PC-3 (cell line): ENCODE data around the gene ANKDD1B. TPM values are rescaled to one million over a fixed set of nuclear protein-coding genes. Genes with fewer than 3 reads are reported as not detected.
"Not testable (repeated sequence)": the region's sequence is repeated elsewhere in the genome, so short reads cannot be mapped to it uniquely, and the experiment has no call there.

Experiments used
- ATAC-seq: fragments of 200-7000 bp; cut with Tn5 transposase; 2 replicates; pipeline ENCODE4 v1.9.1; 2020; ENCODE audit warnings: mild to moderate bottlenecking, moderate library complexity
- BruUV-seq: library from RNA; stranded (reverse); fragments of 400-500 nt; replicated peaks from 2 replicates; lab custom pipeline; 2021; lab: Mats Ljungman, UMichigan
- CTCF ChIA-PET: fragments of 300-600 bp; sonication (Branson Sonifier 250); formaldehyde crosslinking; loops from one replicate; lab custom pipeline; 2022; ENCODE audit warnings: antibody characterized with exemption; lab: Charles Lee
- POLR2A ChIA-PET: fragments of 300-600 bp; sonication (Branson Sonifier 250); formaldehyde crosslinking; loops from one replicate; lab custom pipeline; 2022; ENCODE audit warnings: antibody characterized with exemption; ENCODE audit not compliant: unreplicated experiment; lab: Charles Lee
- DNase-seq: peaks from one replicate; pipeline ENCODE4 v3.0.0-alpha.2; 2015
- H2AFZ ChIP-seq: fragments of 300-600 bp; sonication (generic); 2 replicates; pipeline ENCODE4 v1.6.0; 2016; ENCODE audit warnings: antibody characterized with exemption, low read length
- H3F3A ChIP-seq: fragments of 300-600 bp; sonication (generic); one replicate; pipeline ENCODE4 v1.6.0; 2017; ENCODE audit warnings: antibody characterized with exemption, low read length, control low read depth, mild to moderate bottlenecking; ENCODE audit not compliant: unreplicated experiment
- H3K27ac ChIP-seq: fragments of 300-600 bp; sonication (generic); 2 replicates; pipeline ENCODE4 v1.5.1; 2016; ENCODE audit warnings: mild to moderate bottlenecking, low read length
- H3K27me3 ChIP-seq: fragments of 300-600 bp; sonication (generic); 2 replicates; pipeline ENCODE4 v1.6.1; 2016; ENCODE audit warnings: low read length, mixed read lengths
- H3K36me3 ChIP-seq: fragments of 300-600 bp; sonication (generic); 2 replicates; pipeline ENCODE4 v1.6.1; 2016; ENCODE audit warnings: low read depth, mixed run types, low read length, mixed read lengths
- H3K4me1 ChIP-seq: fragments of 300-600 bp; sonication (generic); 2 replicates; pipeline ENCODE4 v1.5.1; 2016; ENCODE audit warnings: low read length; ENCODE audit not compliant: insufficient read depth
- H3K4me2 ChIP-seq: fragments of 300-600 bp; sonication (generic); 2 replicates; pipeline ENCODE4 v1.6.0; 2016; ENCODE audit warnings: low read length
- H3K4me3 ChIP-seq: fragments of 300-600 bp; sonication (generic); 2 replicates; pipeline ENCODE4 v1.5.1; 2016; ENCODE audit warnings: mild to moderate bottlenecking, low read length, mixed read lengths
- H3K79me2 ChIP-seq: fragments of 300-600 bp; sonication (generic); 2 replicates; pipeline ENCODE4 v1.6.1; 2017; ENCODE audit warnings: low read length, mixed read lengths
- H3K9ac ChIP-seq: fragments of 300-600 bp; sonication (generic); 2 replicates; pipeline ENCODE4 v1.6.0; 2016; ENCODE audit warnings: mild to moderate bottlenecking, low read length
- H3K9me2 ChIP-seq: fragments of 300-600 bp; sonication (generic); replicated peaks from 2 replicates; pipeline ENCODE4 v1.6.1; 2016; ENCODE audit warnings: mixed run types, low read length, mixed read lengths
- H3K9me3 ChIP-seq: fragments of 300-600 bp; sonication (generic); 2 replicates; pipeline ENCODE4 v1.6.1; 2016; ENCODE audit warnings: low read length, mixed read lengths
- H4K20me1 ChIP-seq: fragments of 300-600 bp; sonication (generic); 2 replicates; pipeline ENCODE4 v1.6.1; 2016; ENCODE audit warnings: low read length, mixed read lengths
- EZH2 ChIP-seq: fragments of 300-600 bp; sonication (generic); IDR thresholded peaks from one replicate; pipeline ENCODE4 v1.6.1; 2017; ENCODE audit warnings: antibody characterized with exemption, mild to moderate bottlenecking, low read length; ENCODE audit not compliant: unreplicated experiment
- EZH2phosphoT487 ChIP-seq: fragments of 300-600 bp; sonication (generic); IDR thresholded peaks from 2 replicates; pipeline ENCODE4 v1.6.1; 2018; ENCODE audit warnings: mild to moderate bottlenecking, antibody characterized with exemption, low read length, borderline replicate concordance
- intact Hi-C: fragments of 100-400 bp; cut with micrococcal nuclease; formaldehyde crosslinking; loops from 2 replicates; pipeline ENCODE4 v1.9.0; 2023
- total RNA-seq: library from RNA; depleted of rRNA; stranded (reverse); fragments of >200 nt; gene quantifications from 2 replicates; pipeline ENCODE4 v1.2.3, GENCODE V29; 2014
- TF ChIP-seq, protein P1 (sequence below): fragments of 300-600 bp; sonication (generic); conservative IDR thresholded peaks from 2 replicates; pipeline ENCODE4 v1.5.1; 2017; ENCODE audit warnings: antibody characterized with exemption, low read depth, mild to moderate bottlenecking, low read length

ANKDD1B gene
- total RNA-seq, 1 experiment from 2014 or later = 0.04 TPM

DNA sequence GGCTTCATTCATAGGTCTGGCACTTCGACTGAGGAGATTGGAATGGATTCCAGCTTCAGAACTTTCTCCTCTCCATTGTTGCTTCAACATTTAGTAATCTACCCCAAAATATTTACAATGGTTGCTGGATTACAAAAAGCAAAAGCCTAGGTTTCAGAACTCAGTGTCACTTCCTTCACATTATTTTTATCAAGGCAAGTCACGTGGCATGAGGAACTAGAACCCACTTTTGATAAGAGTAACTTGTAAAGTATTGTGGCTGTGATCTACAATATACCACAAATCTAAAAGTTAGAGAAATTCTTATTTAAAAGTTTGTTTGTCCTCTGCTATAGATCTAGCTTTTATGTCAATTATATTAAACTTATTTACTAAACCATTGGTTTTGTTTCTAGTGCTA is 39.7 kb upstream of the ANKDD1B start:
- Histone ChIP-seq H3K36me3 (no peaks in the 10 kb centered on the region), H3K4me1 (peaks cover 28% of the 10 kb centered on the region), H3K4me2 (peak overlapping the region; percentile 14; the same call in 1 of the 2 replicates), H3K27me3 (no peaks in the 10 kb centered on the region), H2AFZ (no peak overlapping the region), H3K79me2 (0 out of 2 replicates have a peak, but pooled peaks cover 5% of the 10 kb centered on the region), H3F3A (peaks cover 5% of the 10 kb centered on the region), H3K9me3 (no peaks in the 10 kb centered on the region), H3K9me2 (no peaks in the 10 kb centered on the region), H3K27ac (no peak overlapping the region), H4K20me1 (no peaks in the 10 kb centered on the region), H3K9ac (no peak overlapping the region), H3K4me3 (no peak overlapping the region)
- no peak for ATAC-seq
- no TSS peak for BruUV-seq
- ChIA-PET CTCF (no interaction called here), POLR2A (no interaction called here)
- intact Hi-C loops = no loop called here
- TF ChIP-seq EZH2 (no peak), EZH2phosphoT487 (no peak)
- TF ChIP-seq, protein P1, sequence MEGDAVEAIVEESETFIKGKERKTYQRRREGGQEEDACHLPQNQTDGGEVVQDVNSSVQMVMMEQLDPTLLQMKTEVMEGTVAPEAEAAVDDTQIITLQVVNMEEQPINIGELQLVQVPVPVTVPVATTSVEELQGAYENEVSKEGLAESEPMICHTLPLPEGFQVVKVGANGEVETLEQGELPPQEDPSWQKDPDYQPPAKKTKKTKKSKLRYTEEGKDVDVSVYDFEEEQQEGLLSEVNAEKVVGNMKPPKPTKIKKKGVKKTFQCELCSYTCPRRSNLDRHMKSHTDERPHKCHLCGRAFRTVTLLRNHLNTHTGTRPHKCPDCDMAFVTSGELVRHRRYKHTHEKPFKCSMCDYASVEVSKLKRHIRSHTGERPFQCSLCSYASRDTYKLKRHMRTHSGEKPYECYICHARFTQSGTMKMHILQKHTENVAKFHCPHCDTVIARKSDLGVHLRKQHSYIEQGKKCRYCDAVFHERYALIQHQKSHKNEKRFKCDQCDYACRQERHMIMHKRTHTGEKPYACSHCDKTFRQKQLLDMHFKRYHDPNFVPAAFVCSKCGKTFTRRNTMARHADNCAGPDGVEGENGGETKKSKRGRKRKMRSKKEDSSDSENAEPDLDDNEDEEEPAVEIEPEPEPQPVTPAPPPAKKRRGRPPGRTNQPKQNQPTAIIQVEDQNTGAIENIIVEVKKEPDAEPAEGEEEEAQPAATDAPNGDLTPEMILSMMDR = no peak
- no peak for DNase-seq

DNA sequence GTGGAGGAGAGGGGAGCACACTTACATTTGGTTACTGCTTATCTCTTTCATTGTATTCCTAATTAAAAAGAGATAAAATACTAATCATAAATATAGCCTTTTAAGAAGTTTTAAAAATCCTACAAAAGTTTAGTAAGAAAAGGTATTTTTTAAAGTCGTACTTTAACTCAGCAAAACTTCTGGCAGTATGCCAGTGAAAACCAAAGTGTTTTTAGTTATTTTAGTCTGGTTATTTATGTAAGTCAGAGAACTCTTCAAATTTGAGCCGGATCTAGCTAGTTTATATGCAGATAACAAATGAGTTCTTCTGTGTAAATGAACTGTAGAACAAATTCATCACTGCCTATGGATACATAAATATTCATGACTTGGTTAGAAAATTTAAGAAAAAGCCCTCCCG is 36.5 kb upstream of the ANKDD1B start:
- Histone ChIP-seq H3K4me1 (peaks cover 7% of the 10 kb centered on the region; the same call in 1 of the 2 replicates), H3K36me3 (no peaks in the 10 kb centered on the region), H4K20me1 (no peaks in the 10 kb centered on the region), H3K4me3 (no peak overlapping the region), H3K27ac (no peak overlapping the region), H3K27me3 (no peaks in the 10 kb centered on the region), H3K9me3 (no peaks in the 10 kb centered on the region), H2AFZ (no peak overlapping the region), H3K9me2 (no peaks in the 10 kb centered on the region), H3K9ac (no peak overlapping the region), H3K4me2 (no peak overlapping the region), H3K79me2 (no peaks in the 10 kb centered on the region), H3F3A (no peaks in the 10 kb centered on the region)
- no peak for TF ChIP-seq EZH2
- TF ChIP-seq EZH2phosphoT487 = no peak
- ChIA-PET CTCF (no interaction called here), POLR2A (no interaction called here)
- no peak for DNase-seq
- no TSS peak for BruUV-seq
- intact Hi-C loops = no loop called here
- ATAC-seq = no peak

DNA sequence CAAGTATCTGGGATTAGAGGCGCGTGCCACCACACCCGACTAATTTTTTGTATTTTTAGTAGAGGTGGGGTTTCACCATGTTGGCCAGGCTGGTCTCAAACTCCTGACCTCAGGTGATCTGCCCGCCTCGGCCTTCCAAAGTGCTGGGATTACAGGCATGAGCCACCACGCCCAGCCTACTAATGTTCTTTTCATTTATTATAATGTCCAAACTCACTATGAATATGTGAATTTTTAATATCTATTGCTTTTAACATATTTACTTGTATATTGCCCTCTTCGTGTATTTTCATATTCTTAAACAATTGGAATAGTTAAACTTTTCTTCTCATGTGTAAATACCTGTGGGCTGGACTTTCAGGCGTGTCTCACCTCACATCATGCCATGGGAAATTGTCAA is 33.0 kb upstream of the ANKDD1B start:
- intact Hi-C loops, H4K20me1 ChIP-seq, H3K9ac ChIP-seq, H2AFZ ChIP-seq, H3K36me3 ChIP-seq, H3K4me2 ChIP-seq, H3K9me2 ChIP-seq, H3F3A ChIP-seq, POLR2A ChIA-PET, ATAC-seq, H3K9me3 ChIP-seq, H3K27ac ChIP-seq, DNase-seq, BruUV-seq, H3K4me3 ChIP-seq, CTCF ChIA-PET, H3K4me1 ChIP-seq, H3K79me2 ChIP-seq, H3K27me3 ChIP-seq: not testable (repeated sequence)

DNA sequence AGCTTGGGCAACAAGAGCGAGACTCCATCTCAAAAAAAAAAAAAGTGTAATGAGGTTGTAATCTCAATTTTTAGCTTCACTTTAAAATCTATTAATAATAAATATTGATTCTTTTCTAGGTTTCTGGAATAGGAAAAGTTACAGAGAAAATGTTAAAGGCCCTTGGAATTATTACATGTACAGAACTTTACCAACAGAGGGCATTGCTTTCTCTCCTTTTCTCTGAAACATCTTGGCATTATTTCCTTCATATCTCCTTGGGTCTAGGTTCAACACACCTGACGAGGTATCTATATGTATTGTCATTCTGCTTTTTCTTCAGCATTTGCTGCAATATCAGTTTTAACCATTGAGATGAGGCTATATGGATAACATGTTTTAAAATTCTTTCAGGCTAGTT is 26.6 kb upstream of the ANKDD1B start:
- intact Hi-C loops = loop anchor here (1.0 to 5.0 kb wide), 2 partner anchors 83 to 97 kb away; no protein-coding TSS in a partner anchor
- H3K27ac ChIP-seq = no peak overlapping the region
- no peak overlapping the region for H3K4me3 ChIP-seq
- ChIA-PET CTCF (no interaction called here), POLR2A (no interaction called here)
- no peak overlapping the region for H2AFZ ChIP-seq
- 0 out of 2 replicates have a peak, but pooled peaks have one; percentile 24 for ATAC-seq
- H3K36me3 ChIP-seq = no peaks in the 10 kb centered on the region
- H3K9me3 ChIP-seq = no peaks in the 10 kb centered on the region
- TF ChIP-seq EZH2 = no peak
- TF ChIP-seq, protein P1 = peak; percentile 62
- no peak for TF ChIP-seq EZH2phosphoT487
- H3K4me1 ChIP-seq = no peaks in the 10 kb centered on the region
- no peaks in the 10 kb centered on the region for H4K20me1 ChIP-seq
- no peaks in the 10 kb centered on the region for H3K9me2 ChIP-seq
- no peaks in the 10 kb centered on the region for H3F3A ChIP-seq
- DNase-seq = peak; percentile 52
- H3K4me2 ChIP-seq = no peak overlapping the region
- no peak overlapping the region for H3K9ac ChIP-seq
- BruUV-seq = no TSS peak
- no peaks in the 10 kb centered on the region for H3K79me2 ChIP-seq
- H3K27me3 ChIP-seq = no peaks in the 10 kb centered on the region
